NCI-H128 (cell line): ENCODE results near the gene VPS16.
"Not testable (repeated sequence)": the region's sequence is repeated elsewhere in the genome, so short reads cannot be mapped to it uniquely, and the experiment has no call there.

Experiments used
- DNase-seq: peaks from one replicate; lab custom pipeline; 2025; ENCODE audit not compliant: unreplicated experiment; lab: John Stamatoyannopoulos, UW

Gene VPS16

DNA sequence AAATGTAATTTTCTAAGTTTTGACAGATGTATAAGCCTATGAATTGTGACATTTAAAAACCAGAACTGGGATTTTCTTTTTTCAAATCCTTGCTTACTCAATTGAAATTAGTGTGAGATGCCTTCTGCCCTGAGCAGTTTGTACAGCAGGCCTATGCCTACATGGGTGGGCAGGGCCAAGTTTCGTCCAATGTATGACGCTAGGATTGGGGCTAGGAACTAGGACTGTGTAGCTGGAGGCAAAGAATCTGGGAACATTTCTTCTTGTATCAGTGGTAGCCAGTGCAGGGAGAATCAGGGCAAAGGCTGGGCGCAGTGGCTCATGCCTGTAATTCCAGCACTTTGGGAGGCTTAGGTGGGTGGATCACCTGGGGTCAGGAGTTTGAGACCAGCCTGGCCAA lies 28.8 kb downstream of the VPS16 start:
- DNase-seq, result no peak

DNA sequence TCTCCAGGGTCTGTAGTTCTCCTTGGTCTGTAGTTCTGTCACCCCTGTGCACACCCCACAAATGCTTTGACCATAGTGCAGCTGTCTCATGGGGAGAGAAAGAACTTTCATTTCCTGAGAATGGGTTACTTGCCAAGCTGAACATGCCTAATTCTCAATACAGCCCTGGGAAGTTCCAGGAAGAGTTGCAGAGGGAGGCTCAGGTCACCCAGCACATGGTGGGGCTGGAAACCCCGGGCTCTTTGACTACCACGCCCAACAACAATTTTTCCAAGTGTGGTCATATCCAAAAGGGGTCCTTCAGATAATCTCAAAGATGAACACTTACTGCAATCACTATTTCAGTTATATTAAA lies 30.5 kb downstream of the VPS16 start:
- DNase-seq, result no peak

DNA sequence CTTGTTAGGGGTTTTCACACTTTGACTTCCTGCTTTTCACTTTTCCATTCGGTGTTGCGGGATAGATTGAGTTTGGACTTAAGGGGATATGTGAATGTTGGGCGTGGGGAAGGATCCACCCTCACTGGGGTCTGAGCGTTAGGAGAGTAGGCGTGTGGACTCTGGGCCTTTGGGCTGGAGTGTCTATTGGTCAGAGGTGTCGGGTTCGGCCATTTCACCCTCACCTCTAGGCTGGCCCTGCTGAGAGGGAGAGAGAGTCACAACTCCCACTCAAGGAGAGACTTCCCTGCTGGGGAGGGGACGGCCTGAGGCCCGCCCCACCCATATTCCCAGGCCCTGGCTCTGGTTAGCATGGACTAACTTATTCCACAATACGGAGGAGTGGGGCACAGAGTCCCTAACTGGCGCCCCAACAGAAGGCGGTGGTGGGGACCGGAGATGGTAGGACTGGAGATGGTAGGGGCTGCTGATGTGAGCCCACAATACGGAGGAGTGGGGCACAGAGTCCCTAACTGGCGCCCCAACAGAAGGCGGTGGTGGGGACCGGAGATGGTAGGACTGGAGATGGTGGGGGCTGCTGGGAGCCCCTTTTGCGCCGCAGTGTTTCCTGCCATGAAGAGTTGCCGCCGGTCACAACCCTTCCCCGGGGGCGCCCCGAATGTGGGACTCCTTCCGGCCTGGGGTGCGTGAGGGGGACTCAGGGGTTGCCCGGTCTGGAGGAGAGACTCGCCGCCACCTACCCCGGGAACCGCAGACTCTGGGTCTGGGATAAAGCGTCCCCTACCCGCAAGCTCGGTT lies 31.3 kb downstream of the VPS16 start:
- no peak for DNase-seq

DNA sequence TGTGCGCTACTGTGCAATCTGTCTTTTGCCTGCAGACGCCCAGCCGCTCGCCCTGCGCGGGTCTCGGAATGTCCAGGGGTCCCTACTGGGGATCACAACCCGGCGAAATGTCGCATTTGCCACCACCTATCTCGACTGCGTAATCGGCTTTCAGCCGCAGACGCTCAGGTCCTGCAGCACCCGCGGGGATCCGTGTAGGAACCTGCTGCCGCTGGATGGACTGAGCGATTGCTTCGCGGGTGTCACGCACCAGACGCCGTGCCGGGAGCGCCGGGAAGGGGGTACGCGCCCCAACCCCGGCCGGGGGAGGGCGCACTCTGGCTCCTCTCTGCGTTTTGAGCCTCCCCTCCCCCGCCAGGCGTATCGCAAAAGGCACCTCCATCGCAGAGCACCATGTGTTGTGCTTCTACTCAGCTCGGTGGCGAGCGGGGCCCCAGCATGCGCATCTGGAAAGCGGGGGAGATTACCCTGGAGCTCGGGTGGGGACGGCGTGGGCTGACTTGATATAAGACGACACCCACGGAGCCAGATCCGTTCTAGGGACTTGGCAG lies 32.0 kb downstream of the VPS16 start:
- peak; percentile 35 for DNase-seq

DNA sequence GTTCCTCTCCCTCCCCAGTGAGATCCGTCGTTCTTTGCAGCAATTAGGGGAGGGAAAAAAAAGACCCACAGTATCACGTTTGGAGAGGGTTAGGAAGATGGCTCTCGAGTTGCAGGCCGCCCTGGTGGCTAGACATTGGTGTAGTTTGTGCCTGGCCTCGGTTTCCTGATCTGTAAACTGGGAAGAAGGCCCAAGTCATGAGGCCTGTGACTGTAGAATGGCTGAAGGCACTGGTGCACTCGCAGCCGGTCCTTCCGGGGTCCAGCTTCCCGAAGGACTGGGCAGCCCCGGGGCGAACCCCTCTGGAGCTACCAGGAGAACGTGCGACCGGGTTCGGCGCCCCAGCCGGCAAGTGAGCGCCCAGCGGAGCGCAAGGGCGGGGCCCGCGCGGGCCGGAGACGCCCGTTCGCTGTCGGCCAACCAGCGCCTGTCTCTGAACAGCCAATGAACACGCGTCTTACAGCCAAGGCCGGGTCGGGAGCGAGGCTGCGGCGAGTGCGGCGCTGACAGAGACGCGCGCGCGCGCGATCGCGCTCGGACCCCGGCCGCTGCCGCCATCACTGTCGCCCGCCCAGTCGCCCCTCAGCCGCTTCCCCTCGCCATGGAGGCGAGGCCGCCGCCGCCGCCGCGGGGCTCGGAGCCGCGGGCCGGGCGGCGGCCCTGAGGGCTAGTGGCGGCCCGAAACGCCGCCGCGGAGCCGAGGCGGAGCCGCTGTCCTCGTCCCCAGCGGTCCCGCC lies 32.6 kb downstream of the VPS16 start, which contains the start of gene PTPRA:
TSS of gene PTPRA (plus strand) at position 472 of the 737 bp plus-strand sequence. CDS start 90,797 bp downstream, outside the sequence.
- DNase-seq, result peak; percentile 79

DNA sequence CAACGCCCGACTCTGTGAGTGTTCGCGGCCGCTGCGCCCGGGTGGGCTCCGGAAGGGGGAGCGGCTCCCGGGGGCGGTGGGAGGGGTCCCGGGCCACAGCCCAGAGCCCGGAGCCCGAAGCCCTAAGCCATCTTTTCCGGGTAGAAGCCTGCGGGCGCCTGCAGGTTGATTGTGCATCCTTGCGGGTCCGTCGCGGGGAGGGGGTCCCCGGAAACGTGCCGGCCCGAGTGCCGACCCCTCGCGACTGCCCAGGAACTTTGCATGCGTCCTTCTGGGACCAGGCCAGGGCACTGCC lies 33.1 kb downstream of the VPS16 start:
- DNase-seq, result no peak

DNA sequence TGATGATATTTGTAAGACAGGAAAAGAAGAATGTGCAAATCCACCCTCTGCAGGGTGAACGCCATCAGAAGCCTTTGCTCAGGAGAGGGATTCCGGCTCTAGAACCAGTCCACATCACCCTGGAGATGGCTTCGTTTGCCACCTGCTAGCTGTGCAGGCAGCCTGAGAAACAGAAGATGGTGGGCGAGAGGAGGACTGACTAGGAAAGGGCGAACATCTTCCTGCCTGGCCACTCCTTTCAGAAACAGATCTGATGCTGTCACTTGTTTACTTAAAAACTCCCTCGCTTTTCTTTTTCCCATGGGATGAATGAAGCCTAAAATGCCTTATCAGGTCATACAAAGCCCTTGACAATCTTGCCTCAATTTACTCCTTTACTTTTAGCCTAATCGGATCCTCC lies 33.9 kb downstream of the VPS16 start:
- no peak for DNase-seq

DNA sequence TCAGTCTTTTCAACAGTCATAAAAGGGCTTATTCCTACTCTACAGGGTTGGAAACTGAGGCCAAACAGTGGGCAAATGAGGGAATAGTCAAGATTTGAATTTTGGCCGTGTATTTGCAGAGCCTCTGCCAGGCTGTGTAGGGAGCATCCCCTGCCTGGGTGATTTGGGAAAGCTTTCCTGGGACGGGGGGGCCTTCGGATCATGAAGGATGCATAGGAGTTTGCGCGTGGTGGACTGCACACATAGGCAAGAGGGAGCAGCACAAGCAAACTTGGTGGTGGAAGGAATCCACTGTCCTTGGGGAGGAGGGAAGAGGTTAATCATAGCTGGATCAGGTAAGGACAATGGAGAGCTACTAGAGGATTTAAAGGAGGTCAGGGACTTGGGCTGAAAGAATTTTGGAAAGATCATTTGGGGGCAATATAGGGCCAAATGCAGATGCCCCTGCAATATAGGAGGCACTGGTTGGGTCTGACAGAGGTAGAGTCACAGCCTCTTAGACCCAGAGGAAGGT lies 35.2 kb downstream of the VPS16 start:
- no peak for DNase-seq

DNA sequence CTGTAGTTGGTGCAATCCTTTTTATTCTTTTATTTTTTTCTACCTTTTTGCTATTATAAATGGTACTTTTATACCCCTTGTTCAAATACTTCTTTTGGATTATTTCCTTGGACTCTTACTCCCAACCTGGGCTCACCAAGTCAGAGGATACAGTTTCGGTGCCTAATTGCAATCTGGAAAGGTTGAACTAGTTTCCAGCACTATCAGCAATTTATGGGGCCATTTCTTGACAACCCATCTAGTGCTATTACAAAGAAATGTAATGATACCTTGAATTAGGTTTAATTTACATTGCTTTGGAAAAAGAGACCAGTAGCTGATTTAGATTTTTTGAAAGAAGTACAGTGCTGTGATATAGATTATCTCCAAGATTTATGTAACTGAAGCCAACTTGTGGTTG lies 38.0 kb downstream of the VPS16 start:
- DNase-seq, result no peak

DNA sequence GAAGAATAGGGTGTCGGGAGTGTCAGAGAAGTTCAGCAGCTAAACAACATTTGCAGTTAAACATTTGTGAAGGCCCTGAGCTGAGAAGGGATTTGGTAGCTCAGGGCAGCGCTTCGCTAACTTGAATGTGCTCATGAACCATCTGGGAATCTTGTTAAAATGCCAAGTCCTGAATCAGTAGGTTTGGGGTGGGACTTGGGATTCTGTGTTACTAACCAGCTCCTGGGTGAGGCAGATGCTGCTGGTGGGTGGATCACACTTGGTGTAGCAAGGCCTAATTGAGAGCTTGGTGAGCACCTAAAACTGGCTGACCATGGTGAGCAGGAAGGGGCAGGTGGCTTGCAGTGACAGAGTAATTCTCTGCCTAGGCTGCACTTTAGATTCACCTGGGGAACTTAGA lies 38.6 kb downstream of the VPS16 start:
- no peak for DNase-seq

DNA sequence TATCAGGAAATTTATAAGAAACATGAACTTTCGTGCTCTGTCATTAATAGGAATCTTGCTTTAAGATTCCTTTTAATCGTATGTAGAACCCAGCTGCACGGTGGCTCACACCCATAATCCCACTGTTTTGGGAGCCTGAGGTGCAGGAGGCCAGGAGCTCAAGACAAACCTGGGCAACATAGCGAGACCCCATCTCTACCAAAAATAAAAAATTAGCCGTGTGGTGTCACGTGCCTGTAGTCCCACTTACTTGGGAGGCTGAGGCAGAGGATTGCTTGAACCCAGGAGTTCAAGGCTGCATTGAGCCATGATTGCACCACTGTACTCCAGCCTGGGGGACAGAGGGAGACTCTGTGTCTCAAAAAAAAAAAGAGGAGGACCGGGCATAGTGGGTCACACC lies 40.1 kb downstream of the VPS16 start:
- DNase-seq, result no peak

DNA sequence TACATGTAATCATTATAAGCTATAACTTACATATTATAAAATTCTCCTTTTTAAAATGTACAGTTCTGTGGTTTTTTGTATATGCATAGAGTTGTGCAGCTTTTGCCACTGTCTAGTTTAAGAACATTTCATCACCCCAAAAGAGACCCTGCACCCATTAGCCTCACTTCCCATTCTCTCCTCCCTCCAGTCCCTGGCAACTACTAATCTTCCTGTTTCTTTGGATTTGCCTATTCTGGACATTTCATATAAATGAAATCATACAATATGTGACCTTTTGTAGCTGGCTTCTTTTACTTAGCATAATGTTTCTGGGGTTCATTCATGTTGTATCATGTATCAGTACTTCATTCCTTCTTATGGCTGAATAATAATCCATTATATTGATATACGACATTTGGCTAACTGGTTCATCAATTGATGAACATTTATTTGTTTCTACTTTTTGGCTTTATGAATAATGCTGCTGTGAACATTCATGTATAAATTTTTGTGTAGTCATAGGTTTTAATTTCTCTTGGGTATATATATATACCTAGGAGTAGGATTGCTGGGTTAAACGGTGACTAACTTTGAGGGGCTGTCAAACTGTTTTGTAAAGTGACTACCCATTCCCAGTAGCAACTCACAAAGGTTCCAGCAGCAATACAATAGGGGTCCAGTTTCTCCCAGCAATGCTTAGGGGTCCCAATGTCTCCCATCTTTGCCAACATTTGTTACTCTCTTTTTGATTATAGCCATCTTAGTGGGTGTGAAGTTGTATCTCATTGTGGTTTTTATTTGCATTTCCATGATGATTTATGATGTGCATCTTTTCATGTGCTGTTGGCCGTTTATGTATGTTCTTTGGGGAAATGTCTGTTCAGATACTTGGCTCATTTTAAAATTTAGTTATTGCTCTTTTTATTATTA lies 43.4 kb downstream of the VPS16 start:
- no peak for DNase-seq

DNA sequence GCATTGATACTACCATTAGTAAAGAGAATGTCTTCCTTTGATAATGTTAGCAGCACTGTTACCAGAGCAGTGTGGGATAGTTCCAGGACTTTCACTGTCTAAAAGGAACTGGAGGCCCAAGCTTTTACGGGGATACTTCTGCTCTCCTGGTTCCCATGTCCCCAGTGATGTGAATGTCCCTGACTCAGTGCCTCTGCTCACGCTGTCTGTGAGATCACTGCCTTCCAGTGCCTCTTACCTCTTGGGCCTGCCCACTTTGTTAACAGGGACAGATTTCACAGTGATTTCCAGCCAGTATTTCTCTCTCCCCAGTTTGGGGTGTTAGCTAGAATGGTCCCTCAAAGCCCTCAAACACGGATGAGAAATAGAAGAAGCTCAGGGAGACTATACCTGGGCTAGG lies 47.2 kb downstream of the VPS16 start:
- DNase-seq, result no peak

DNA sequence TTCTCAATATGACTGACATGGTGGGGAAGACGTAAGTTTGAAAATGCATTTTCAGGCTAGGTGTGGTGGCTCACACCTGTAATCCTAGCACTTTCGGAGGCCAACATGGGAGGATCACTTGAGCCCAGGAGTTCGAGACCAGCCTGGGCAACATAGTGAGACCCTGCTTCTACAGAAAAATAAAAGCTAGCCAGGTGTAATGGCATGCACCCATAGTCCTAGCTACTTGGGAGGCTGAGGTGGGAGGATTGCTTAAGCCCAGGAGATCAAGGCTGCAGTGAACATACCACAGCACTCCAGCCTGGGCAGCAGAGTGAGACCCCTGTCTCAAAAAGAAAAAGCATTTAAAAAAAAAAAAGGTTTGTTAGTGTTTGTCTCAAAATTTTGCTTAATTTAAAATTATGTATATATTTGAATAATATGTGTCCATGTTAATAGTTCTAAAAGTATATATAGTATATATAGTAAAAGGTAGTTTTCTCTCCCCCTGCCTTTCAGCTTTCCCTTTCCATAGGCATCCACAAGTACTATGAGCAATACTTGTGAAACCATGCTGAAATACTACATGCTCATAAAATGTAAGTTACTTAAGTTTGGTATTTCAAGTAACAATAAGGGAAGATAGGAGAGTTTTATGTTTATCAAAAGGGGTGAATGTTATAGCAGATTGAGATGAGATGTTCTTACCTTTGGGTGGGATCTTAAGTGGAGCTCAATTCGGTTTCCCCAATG lies 47.8 kb downstream of the VPS16 start:
- no peak for DNase-seq

DNA sequence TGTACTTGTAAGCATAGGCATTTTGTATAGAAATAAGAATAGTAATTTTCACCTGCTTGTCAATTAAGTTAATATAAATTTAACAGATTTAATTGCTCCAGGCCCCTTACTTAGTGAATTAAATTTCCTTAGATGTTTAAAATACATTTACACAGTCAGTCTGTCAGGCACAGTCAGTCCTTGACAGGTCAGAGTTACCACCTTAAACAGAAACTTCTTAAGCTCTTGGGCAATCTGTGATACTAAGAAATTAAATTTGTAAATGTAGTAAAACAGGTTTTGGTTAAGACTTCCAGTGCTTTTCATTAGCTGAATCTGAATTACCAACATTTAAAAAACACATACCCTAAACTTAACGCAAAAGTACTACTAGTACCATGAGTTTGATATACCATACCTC lies 48.7 kb downstream of the VPS16 start:
- DNase-seq, result no peak

DNA sequence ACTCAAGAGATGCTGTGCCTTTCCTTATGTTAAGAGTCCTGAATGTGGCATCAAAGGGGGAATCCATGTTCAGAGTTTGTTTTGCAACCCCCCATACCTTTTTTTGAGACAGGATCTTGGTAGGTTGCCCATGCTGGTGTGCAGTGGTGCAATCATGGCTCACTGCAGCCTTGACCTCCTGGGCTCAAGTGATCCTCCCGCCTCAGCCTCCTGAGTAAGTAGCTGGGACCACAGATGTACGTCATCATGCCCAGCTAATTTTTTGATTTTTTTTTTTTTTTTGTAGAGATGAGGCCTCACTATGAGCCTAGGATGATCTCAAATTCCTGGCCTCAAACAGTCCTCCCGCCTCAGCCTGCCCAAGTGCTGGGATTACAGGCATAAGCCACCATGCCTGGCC lies 49.3 kb downstream of the VPS16 start:
- no peak for DNase-seq

DNA sequence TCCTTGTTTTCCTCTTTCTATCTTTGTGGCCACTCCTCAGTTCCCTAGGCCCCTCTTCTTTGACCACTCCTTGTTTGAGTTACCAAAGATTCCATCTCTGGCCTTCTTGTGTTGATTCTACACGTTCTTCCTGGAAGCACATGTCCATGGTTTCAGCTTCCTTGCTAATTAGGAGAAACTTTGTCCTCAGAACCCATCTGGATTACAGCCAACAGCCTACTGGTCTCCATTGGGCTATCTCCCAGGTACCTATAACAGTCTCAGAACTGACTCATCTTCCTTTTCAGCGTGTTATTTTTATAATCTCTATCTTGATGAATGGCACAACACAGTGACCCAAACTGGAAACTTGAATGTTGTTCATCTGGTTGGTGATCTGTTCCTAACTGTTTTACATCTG lies 50.2 kb downstream of the VPS16 start:
- DNase-seq, result no peak

DNA sequence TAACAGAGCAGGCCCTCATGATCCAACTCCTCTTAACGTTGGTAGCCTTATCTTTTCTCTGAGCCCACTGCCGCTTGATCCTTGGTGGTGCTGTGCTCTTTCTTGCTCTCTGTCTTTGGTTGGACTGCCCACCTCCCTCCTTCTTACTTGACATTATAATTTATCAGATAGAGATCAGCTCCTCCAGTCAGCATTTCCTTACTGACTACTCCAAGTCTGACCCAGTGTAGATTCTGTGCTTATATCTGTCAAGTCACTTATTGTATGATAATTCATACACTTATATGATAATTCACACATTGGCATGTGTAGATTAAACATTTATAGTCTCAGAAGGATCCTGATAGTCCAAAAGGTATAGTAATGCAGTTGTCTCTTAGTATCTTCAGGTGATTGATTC lies 50.8 kb downstream of the VPS16 start:
- no peak for DNase-seq

DNA sequence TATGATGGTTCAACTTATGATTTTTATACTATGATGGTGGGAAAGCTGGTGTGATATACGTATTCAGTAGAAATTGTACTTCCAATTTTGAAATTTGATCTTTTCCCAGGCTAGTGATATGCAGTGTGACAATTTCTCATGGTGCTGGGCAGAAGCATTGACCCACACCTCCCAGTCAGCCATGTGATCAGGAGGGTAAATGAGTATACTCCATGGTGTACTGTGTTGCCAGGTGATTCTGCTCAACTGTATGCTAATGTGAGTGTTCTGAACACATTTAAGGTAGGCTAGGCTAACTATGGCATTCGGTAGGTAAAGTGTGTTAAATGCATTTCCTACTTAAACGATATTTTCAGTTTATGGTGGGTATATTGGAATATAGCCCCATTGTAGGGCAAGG lies 51.8 kb downstream of the VPS16 start:
- no peak for DNase-seq

DNA sequence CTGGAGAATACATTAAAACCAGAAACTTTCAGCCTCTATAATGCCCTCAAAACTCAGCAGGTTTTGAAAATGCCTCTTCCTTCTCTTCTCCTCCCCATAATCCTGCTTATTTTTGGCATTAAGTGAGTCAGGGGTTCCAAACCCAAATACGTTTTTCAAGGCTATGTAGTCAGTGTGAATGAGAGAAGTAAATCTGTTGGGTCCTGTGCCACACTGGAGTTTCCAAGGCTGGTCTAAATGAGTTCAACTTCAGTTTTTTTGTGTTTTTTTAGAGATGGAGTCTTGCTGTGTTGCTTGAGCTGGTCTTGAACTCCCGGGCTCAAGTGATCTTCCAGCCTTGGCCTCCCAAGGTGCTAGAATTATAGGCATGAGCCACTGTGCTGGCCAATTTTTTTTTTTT lies 53.7 kb downstream of the VPS16 start:
- no peak for DNase-seq

DNA sequence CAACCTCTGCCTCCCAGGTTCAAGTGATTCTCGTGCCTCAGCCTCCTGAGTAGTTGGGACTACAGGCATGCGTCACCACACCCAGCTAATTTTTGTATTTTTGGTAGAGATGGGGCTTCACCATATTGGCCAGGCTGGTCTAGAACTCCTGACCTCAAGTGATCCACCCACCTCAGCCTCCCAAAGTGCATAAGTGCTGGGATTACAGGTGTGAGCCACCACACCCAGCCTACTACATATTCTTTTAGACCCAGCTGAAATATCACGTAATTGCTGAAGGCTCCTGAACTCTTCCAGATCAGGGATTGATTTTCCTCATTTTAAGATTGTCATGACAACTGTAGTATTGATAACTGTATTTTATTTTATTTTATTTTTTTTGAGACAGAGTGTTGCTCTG lies 54.6 kb downstream of the VPS16 start:
- DNase-seq, result not testable (repeated sequence)
